HG02610 (cell line): ENCODE measurements around the gene OR1D5.
"Not testable (repeated sequence)": the region's sequence is repeated elsewhere in the genome, so short reads cannot be mapped to it uniquely, and the experiment has no call there.

Experiments used
- ATAC-seq: cut with Tn5 transposase; IDR thresholded peaks from one replicate; pipeline ENCODE4 v1.9.1; 2021; ENCODE audit warnings: mild to moderate bottlenecking, moderate library complexity; ENCODE audit not compliant: unreplicated experiment

Gene OR1D5

DNA sequence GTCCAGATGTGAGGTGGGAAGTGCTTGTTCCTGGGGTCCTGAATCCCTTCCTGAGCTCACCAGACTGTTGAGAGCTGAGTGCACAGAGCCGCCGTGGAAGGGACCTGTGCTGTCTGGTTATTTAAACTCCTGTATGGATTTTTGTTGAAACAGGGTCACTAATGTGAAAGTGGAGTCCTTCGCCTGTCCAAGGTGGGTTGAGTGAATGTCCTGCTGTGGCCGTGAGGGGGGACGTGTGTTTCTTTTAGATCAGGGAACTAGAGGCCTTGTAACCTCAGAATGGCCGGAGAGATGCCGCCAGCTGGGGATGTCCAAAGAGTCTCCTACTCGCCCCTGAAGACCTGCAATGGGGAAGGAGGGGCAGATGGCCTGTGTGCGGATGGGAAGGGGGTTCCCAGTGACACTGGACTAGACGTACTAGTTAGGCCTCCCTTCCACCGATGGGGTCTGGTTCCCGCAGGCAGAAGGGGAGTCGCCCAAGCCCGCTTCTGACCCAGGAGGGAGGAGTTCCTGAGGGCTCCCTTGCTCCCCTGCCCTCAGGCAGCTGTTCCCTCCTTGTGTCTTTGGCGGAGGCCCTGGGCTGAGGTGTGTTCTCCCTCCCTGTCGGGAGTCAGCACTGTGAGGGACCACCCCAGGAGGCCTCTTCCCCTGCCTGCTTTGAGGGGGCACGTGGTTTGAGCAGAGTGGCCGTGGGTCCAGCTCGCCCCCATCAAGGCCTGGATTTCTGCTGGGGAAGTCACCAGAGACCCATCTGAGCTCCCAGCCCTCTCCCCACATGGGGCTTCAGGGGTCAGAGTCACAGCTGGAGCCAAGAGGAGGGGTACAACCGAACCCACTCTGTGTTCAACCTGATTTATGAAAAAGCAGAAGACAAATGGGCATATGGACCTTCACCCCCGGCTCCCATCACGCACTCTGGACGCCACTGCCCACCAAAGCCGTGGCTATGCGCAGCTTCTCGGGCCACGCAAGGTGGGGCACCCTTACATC is 30.9 kb downstream of the OR1D5 start:
- ATAC-seq: no peak

DNA sequence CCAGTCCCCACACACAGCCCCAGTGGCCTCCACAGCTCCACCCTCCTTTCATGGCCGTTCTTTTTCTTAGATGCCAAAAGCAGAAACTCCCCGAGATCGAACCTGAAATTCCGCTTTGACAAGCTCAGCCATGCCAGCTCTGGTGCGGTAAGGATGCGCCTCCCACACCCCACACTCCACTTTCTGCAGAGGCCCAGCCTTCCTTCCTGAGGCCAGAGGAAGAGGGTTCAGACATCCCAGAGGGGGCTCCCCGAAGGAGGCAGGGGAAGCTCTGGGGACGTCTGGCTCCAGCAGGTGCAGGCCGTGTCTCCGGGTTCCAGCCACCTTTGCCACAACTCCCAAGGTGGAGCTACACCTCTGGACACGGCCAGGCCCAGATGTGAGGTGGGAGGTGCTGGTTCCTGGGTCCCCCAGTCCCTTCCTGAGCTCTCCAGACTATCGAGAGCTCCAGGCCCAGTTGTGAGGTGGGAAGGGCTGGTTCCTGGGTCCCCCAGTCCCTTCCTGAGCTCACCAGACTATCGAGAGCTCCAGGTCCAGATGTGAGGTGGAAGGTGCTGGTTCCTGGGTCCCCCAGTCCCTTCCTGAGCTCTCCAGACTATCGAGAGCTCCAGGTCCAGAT is 32.4 kb downstream of the OR1D5 start:
- ATAC-seq: not testable (repeated sequence)

- no peak for ATAC-seq
Measured at GRCh38 chr17:3030096-3030495, 33.3 kb downstream of the OR1D5 start.

GRCh38 chr17:3029213-3029913 is 34.0 kb downstream of the OR1D5 start:
- no peak for ATAC-seq

DNA sequence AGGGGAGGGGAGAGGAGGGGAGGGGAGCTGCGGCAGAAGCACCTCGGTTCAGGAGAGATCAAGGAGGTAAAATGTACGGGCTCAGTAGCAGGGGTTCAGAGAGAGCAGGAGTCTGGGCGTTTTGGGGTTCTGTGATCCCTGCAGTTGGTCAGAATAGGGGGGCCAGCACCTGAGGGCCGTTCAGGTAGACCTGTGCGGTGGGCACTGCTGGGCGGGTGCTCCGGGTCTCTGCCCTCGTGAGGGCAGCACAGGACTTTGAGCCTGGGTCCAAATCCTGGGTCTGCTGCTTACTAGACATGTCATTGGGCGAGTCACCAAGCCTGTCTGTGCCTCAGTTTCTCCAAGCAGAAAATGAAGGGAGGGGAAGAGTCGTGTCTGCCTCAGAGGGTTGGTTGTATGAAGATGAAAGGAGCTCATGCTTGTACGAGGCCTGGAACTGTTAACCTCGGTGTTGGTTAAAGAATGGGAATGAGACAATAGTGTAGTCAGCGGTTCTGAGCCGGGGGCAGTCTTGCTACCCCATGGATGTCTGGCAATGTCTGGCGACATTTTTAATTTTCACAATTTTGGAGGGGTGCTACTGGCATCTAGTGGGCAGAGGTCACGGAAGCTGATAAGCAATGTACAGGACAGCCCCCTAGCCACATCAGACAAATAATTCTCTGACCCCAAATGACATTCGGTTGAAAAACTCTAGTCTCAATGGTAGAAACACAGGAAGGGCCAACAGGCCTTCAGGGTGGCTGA is 35.4 kb downstream of the OR1D5 start:
- no peak for ATAC-seq

GRCh38 chr17:3026856-3027751 is 36.3 kb downstream of the OR1D5 start:
- ATAC-seq: no peak

DNA sequence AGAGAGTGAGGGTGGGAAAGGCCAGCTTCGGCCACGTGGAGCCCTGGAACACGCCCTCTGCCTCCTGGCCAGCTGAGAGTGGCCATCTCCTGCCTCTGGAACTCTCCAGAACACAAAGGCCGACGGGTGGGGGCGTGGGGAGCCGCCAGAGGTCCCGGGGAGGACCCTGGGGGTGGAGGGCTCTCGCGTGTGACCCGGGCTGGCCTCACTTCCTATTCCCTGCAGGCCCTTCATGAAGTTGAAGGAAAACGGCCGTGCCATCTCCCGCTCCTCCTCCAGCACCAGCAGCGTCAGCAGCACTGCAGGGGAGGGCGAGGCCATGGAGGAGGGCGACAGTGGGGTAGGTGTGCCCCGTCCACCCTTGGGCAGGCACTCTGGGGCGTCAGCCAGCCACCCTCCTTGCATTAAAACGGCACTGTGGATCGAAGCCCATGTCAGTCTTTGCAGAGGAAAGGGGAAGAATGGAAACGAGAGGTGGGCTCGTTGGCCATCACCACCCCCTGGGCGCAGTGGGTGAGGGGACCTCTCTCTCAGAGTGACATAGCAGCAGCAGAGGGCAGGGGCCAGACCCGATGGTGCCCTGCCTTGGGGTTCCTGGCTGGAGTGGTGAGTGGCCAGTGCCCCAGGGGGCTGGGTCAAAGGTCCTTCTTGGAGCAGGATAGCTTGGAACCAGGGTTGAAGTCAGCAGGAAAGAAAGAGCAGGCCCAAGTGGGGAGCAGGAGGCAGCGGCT is 37.1 kb downstream of the OR1D5 start:
- no peak for ATAC-seq

- no peak for ATAC-seq
Measured at GRCh38 chr17:3025421-3026124, 37.8 kb downstream of the OR1D5 start.

DNA sequence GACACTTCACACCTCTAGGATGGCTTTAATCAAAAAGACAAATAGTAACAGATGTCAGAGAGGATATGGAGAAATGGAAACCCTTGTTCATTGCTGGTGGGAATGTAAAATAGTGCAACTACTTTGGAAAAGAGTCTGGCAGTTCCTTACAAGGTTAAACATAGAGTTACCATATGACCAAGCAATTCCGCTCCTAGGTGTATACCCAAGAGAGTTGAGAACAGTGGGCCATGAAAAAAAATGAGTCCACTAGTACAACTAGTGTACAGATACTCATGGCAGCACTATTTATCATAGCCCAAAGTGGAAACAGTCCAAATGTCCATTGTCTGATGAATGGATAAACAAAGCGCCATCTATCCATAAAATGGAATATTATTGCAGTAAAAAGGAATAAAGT is 39.1 kb downstream of the OR1D5 start:
- no peak for ATAC-seq

GRCh38 chr17:3022197-3022596 is 41.2 kb downstream of the OR1D5 start:
- no peak for ATAC-seq

DNA sequence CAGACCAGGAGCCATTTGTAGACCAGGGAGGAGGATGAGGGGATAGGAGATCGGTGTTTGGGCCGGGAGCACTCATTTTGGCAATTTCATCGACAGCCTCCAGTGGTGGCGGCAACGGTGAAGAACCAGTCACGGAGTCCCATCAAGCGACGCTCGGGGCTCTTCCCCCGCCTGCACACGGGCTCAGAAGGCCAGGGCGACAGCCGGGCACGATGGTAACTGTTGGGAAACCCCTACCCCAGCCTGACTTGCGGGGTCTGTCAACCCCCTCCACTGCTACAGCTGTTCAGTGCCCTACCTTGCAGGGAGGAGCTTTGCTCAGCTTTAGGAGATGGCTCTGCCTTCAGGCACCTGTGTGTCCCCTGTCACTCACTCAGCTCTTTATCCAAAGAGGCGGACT is 43.0 kb downstream of the OR1D5 start:
- ATAC-seq: no peak

DNA sequence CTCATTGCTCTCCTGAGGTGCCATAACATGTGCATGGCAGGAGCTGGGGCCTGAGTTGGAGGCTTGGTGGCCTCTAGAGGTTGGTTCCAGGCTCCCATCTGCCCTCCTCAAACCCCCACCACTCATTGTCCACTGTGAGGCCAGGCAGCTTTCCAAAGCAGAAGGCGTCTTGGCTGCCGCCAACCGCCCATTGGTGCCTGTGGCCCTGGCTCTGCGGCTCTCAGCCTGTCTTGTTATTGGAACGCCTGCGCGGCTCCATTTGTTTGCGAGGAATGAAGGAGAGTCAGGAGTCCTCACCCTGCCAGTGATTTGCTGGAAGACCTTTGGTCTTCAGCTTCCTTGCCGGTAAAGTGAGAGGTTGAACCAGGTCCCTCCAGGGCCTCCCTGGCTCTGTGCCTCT is 43.6 kb downstream of the OR1D5 start:
- ATAC-seq: no peak

DNA sequence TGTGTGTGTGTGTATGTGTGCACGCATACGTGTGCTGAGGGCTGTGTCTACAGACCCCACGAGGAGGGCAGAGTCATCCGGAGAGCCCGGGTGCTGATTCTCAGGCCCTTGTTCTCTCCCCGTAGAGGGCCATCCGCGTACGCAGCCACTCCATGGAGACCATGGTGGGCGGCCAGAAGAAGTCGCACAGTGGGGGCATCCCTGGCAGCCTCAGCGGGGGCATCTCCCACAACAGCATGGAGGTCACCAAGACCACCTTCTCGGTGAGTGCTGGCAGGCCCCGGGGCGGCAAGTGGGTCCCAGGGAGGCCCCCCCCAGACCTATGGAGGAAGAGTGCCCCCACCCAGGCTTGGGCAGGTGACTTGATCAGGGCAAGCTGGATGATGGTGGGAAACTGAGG is 45.5 kb downstream of the OR1D5 start:
- ATAC-seq: no peak

- no peak for ATAC-seq
Measured at GRCh38 chr17:3015890-3016289, 47.5 kb downstream of the OR1D5 start.

DNA sequence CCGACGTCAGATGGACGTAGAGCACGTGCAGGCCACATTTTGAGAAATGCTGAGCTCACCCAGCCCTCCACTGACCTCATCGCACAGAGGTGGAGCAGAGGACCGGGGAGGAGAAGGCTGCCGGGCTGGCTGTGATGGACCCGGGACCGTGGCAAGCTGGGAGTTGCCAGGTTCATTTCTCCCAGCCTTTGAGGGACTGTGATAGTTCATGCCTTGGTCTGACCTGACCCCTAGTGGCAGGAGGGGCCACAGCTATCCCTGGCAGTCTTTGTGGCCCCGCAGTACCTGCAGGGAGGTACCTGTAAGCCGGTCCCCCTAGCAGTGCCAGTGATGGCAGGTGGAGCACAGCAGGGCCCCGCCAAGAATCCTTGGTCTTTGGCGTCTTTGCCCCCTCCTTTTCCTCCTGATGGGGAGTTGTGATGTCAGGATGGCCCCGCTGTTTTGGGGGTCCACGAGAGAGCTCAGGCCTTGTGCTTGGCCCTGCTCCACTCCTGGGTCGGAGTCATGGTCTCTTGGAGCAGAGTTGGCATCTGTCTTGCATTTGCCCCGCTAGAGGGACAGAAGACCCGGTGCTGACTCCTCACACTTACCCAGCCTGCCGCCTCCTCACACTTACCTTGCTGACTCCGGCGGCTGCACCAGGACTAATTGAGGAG is 50.4 kb downstream of the OR1D5 start:
- ATAC-seq: no peak
